Measurements from ENCODE around the gene GREM2.

DNA sequence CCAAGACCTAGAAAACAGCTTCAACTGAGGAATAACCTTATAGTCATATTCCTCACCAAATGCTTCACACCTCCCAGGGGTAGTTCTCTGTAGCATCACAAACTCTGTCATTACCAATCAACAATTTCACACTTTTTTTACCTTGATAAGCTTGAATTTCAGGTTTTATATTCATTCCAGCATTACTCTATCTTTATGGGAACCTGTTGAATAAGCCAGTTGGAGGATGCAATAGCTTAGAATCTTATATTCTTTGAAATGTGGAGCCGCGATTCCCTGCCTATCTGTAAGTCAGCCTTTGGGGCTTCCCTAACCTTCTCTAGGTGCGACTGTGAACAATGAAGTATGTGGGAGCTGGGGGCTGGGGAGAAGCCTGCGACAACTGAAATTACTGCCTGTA is 145.4 kb downstream of the GREM2 start:
- TF ChIP-seq EZH2 (IDR thresholded peaks at IDR 0.05; ENCODE audit: insufficient read depth, poor library complexity, severe bottlenecking) (no peak), EZH2phosphoT487 (IDR thresholded peaks at IDR 0.05; ENCODE audit: insufficient read depth, low read depth) (no peak)
